Measurements from ENCODE around the gene GGTA1. TPM values are rescaled to one million over a fixed set of nuclear protein-coding genes. Genes with fewer than 3 reads are reported as not detected.

Gene GGTA1
- polyA plus RNA-seq, 1 of the 3 experiments (the other 2 are of a cell fraction), result 0.03 TPM

DNA sequence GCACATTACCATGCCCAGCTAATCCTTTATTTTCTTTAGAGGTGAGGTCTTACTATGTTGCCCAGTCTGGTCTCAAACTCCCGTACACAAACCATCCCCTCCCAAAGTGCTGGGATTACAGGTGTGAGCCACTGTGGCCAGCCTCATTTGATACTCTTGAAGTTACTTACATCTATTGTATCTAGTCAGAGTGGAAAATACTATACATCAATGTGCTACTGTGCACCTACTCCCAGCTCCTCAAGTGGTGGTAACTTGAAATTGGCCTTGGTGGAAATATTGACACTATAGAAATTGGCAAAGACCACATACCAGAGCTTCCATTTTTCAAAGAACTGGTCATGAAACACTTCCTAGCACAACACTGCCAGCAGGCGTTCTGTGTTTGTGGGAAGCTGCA is 10.3 kb downstream of the GGTA1 start:
- H3K4me3 ChIP-seq (ENCODE audit: low read depth in 2 of 2, low read length in 1 of 2), result no peak overlapping the region
- no peaks in the 10 kb centered on the region for H3K79me2 ChIP-seq (ENCODE audit: insufficient read depth)
- no peak for TF ChIP-seq TEAD4 (IDR thresholded peaks at IDR 0.05; ENCODE audit: borderline replicate concordance, insufficient read depth)
- no peak for TF ChIP-seq JUND (IDR thresholded peaks at IDR 0.05)
- TF ChIP-seq MAX (IDR thresholded peaks at IDR 0.05; ENCODE audit: low read depth), result no peak
- no peak for TF ChIP-seq RXRA (IDR thresholded peaks at IDR 0.05; ENCODE audit: borderline replicate concordance, low read depth)
- TF ChIP-seq, protein P1, sequence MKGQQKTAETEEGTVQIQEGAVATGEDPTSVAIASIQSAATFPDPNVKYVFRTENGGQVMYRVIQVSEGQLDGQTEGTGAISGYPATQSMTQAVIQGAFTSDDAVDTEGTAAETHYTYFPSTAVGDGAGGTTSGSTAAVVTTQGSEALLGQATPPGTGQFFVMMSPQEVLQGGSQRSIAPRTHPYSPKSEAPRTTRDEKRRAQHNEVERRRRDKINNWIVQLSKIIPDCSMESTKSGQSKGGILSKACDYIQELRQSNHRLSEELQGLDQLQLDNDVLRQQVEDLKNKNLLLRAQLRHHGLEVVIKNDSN (IDR thresholded peaks at IDR 0.05; ENCODE audit: borderline replicate concordance, low read depth), result no peak
- TF ChIP-seq CHD2 (IDR thresholded peaks at IDR 0.05; ENCODE audit: low read length, partially characterized antibody), result no peak
- TF ChIP-seq, protein P2, sequence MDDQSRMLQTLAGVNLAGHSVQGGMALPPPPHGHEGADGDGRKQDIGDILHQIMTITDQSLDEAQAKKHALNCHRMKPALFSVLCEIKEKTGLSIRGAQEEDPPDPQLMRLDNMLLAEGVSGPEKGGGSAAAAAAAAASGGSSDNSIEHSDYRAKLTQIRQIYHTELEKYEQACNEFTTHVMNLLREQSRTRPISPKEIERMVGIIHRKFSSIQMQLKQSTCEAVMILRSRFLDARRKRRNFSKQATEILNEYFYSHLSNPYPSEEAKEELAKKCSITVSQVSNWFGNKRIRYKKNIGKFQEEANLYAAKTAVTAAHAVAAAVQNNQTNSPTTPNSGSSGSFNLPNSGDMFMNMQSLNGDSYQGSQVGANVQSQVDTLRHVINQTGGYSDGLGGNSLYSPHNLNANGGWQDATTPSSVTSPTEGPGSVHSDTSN (IDR thresholded peaks at IDR 0.05), result no peak
- TF ChIP-seq POLR2AphosphoS5 (IDR thresholded peaks at IDR 0.05; ENCODE audit: low read depth, low read length), result no peak
- TF ChIP-seq FOXJ3 (CRISPR knock-in tag; IDR thresholded peaks at IDR 0.05), result no peak
- no peak for TF ChIP-seq SMC3 (IDR thresholded peaks at IDR 0.05; ENCODE audit: low read depth, low read length)
- TF ChIP-seq EZH2phosphoT487 (IDR thresholded peaks at IDR 0.05; ENCODE audit: borderline replicate concordance, low read depth), result no peak
- TF ChIP-seq RCOR1 (IDR thresholded peaks at IDR 0.05; ENCODE audit: low read length), result no peak
- H3K27ac ChIP-seq (ENCODE audit: low read depth in 2 of 2, low read length in 1 of 2), result no peak overlapping the region
- DNase-seq, result no peak
- H2AFZ ChIP-seq (ENCODE audit: low read depth), result no peak overlapping the region
- H3K4me2 ChIP-seq, result no peak overlapping the region
- no peaks in the 10 kb centered on the region for H3K36me3 ChIP-seq (replicated peaks in 1 of 2; ENCODE audit: control insufficient read depth in 1 of 2, insufficient read depth in 2 of 2, low read length in 1 of 2)
- POLR2A ChIA-PET, result no interaction called here
- no peak overlapping the region for H3K9ac ChIP-seq
- H3K4me1 ChIP-seq (ENCODE audit: control insufficient read depth in 1 of 2, insufficient read depth in 2 of 2, low read depth in 1 of 2, low read length in 1 of 2), result peaks cover 0 to 11% of the 10 kb centered on the region in 2 experiments; a peak in 1 of 4 replicates
- WGBS (ENCODE audit: low lambda C conversion rate), result 72% methylated on average over 2 of the region's 2 CpGs
- H3K9me3 ChIP-seq, result no peaks in the 10 kb centered on the region
- no peaks in the 10 kb centered on the region for H3K27me3 ChIP-seq (ENCODE audit: insufficient read depth)
- H3F3A ChIP-seq (replicated peaks; ENCODE audit: insufficient read depth), result no peaks in the 10 kb centered on the region
- CTCF ChIA-PET, result interaction anchor here (1.3 to 3.4 kb wide), 3 partner anchors 9 to 56 kb away, joined by 3 to 20 read pairs (median 5); partner anchors contain the start of gene GGTA1
- no peaks in the 10 kb centered on the region for H4K20me1 ChIP-seq (ENCODE audit: insufficient read depth)
- no peaks in the 10 kb centered on the region for H3K9me2 ChIP-seq

GRCh38 chr9:121486043-121486442 is 13.6 kb downstream of the GGTA1 start:
- no peaks in the 10 kb centered on the region for H3F3A ChIP-seq (replicated peaks; ENCODE audit: insufficient read depth)
- no peaks in the 10 kb centered on the region for H4K20me1 ChIP-seq (ENCODE audit: insufficient read depth)
- no peak overlapping the region for H3K9ac ChIP-seq
- H3K9me2 ChIP-seq, result no peaks in the 10 kb centered on the region
- ChIA-PET POLR2A (no interaction called here), CTCF (interaction anchor here (1.4 kb wide), 1 partner anchor 24 kb away, joined by 6 read pairs; no protein-coding TSS in a partner anchor)
- no peaks in the 10 kb centered on the region for H3K36me3 ChIP-seq (replicated peaks in 1 of 2; ENCODE audit: control insufficient read depth in 1 of 2, insufficient read depth in 2 of 2, low read length in 1 of 2)
- no peaks in the 10 kb centered on the region for H3K27me3 ChIP-seq (ENCODE audit: insufficient read depth)
- no peak overlapping the region for H3K4me2 ChIP-seq
- no peaks in the 10 kb centered on the region for H3K9me3 ChIP-seq
- WGBS (ENCODE audit: low lambda C conversion rate), result no CpG with 5 or more reads among the region's 4 CpGs
- H3K4me1 ChIP-seq (ENCODE audit: control insufficient read depth in 1 of 2, insufficient read depth in 2 of 2, low read depth in 1 of 2, low read length in 1 of 2), result peaks cover 0 to 18% of the 10 kb centered on the region in 2 experiments; a peak in 1 of 4 replicates
- no peaks in the 10 kb centered on the region for H3K79me2 ChIP-seq (ENCODE audit: insufficient read depth)
- TF ChIP-seq, protein P3, sequence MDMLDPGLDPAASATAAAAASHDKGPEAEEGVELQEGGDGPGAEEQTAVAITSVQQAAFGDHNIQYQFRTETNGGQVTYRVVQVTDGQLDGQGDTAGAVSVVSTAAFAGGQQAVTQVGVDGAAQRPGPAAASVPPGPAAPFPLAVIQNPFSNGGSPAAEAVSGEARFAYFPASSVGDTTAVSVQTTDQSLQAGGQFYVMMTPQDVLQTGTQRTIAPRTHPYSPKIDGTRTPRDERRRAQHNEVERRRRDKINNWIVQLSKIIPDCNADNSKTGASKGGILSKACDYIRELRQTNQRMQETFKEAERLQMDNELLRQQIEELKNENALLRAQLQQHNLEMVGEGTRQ (IDR thresholded peaks at IDR 0.05; ENCODE audit: borderline replicate concordance, low read depth, low read length), result no peak
- TF ChIP-seq RXRA (IDR thresholded peaks at IDR 0.05; ENCODE audit: borderline replicate concordance, low read depth) (no peak), MAX (IDR thresholded peaks at IDR 0.05; ENCODE audit: low read depth) (no peak), JUND (IDR thresholded peaks at IDR 0.05) (no peak), TEAD4 (IDR thresholded peaks at IDR 0.05; ENCODE audit: borderline replicate concordance, insufficient read depth) (no peak)
- TF ChIP-seq, protein P4, sequence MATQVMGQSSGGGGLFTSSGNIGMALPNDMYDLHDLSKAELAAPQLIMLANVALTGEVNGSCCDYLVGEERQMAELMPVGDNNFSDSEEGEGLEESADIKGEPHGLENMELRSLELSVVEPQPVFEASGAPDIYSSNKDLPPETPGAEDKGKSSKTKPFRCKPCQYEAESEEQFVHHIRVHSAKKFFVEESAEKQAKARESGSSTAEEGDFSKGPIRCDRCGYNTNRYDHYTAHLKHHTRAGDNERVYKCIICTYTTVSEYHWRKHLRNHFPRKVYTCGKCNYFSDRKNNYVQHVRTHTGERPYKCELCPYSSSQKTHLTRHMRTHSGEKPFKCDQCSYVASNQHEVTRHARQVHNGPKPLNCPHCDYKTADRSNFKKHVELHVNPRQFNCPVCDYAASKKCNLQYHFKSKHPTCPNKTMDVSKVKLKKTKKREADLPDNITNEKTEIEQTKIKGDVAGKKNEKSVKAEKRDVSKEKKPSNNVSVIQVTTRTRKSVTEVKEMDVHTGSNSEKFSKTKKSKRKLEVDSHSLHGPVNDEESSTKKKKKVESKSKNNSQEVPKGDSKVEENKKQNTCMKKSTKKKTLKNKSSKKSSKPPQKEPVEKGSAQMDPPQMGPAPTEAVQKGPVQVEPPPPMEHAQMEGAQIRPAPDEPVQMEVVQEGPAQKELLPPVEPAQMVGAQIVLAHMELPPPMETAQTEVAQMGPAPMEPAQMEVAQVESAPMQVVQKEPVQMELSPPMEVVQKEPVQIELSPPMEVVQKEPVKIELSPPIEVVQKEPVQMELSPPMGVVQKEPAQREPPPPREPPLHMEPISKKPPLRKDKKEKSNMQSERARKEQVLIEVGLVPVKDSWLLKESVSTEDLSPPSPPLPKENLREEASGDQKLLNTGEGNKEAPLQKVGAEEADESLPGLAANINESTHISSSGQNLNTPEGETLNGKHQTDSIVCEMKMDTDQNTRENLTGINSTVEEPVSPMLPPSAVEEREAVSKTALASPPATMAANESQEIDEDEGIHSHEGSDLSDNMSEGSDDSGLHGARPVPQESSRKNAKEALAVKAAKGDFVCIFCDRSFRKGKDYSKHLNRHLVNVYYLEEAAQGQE (IDR thresholded peaks at IDR 0.05; ENCODE audit: low read depth, low read length), result no peak
- DNase-seq, result no peak
- no peak overlapping the region for H2AFZ ChIP-seq (ENCODE audit: low read depth)
- H3K27ac ChIP-seq (ENCODE audit: low read depth in 2 of 2, low read length in 1 of 2), result no peak overlapping the region
- H3K4me3 ChIP-seq (ENCODE audit: low read depth in 2 of 2, low read length in 1 of 2), result no peak overlapping the region

Measured in SK-N-SH (cell line).